LNCAP (cell line): ENCODE results near the gene EFNB3.

Source experiments
- TF ChIP-seq, protein P1 (sequence below): fragments of 450-650 bp; IDR thresholded peaks from 2 replicates; pipeline ENCODE4 v1.5.1; 2017; ENCODE audit warnings: mild to moderate bottlenecking

The EFNB3 gene

DNA sequence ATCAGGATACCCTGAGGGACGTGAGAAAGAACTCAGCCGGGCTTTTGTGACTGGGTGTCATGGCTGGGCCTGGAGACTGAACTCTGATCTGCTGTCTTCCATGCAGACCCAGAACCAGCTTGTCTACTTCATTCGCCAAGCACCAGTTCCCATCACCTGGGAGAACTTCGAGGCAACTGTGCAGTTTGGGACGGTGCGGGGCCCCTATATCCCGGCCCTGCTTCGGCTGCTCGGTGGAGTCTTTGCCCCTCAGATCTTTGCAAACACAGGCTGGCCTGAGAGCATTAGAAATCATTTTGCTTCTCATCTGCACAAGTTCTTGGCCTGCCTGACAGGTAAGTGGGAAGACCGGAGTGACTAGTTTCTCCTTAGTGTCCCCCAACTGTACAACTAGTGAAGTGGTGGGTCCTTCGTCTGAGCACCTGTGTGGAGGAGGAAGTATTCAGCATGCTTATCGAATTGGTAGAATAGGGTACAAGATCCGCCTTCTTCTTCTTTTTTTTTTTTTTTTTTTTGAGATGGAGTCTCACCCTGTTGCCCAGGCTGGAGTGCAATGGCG is 28.1 kb downstream of the EFNB3 start:
- TF ChIP-seq, protein P1, sequence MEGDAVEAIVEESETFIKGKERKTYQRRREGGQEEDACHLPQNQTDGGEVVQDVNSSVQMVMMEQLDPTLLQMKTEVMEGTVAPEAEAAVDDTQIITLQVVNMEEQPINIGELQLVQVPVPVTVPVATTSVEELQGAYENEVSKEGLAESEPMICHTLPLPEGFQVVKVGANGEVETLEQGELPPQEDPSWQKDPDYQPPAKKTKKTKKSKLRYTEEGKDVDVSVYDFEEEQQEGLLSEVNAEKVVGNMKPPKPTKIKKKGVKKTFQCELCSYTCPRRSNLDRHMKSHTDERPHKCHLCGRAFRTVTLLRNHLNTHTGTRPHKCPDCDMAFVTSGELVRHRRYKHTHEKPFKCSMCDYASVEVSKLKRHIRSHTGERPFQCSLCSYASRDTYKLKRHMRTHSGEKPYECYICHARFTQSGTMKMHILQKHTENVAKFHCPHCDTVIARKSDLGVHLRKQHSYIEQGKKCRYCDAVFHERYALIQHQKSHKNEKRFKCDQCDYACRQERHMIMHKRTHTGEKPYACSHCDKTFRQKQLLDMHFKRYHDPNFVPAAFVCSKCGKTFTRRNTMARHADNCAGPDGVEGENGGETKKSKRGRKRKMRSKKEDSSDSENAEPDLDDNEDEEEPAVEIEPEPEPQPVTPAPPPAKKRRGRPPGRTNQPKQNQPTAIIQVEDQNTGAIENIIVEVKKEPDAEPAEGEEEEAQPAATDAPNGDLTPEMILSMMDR = no peak

DNA sequence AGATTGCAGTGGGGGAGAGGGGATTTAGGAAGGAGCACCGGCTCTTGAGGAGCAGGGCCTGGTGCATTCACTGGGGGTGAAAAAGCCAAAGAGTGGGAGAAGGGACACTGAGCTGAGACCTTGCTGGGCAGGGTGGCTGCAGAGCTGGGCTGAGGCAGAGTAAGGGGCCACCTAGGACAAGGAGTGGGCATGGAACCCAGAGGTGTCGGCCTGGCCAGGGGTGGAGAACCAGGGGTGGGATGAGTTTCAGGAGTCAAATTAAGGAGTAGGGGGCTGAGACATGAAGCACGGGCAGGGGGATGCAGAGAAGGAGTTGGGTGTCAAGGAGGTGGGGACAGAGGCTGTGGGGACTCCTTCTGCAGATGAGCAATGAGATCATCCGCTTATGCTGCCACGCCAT is 32.6 kb downstream of the EFNB3 start:
- TF ChIP-seq, protein P1 = no peak

DNA sequence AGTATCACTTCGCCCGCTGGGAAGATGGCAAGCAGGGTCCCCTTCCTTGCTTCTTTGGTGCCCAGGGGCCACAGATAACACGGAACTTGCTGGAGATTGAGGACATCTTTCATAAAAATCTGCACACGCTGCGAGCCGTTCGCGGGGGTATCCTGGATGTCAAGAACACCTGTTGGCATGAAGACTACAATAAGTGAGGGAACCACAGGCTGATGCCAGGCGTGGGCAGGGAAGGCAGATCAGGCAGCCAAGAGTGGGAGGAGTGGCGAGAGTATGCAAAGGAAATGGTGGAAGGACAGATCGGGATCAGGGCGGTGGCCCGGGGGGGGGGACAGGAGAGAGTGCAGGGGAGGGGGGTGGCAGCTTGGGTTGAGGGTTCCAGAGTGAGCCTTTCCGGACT is 34.7 kb downstream of the EFNB3 start:
- TF ChIP-seq, protein P1 = no peak

DNA sequence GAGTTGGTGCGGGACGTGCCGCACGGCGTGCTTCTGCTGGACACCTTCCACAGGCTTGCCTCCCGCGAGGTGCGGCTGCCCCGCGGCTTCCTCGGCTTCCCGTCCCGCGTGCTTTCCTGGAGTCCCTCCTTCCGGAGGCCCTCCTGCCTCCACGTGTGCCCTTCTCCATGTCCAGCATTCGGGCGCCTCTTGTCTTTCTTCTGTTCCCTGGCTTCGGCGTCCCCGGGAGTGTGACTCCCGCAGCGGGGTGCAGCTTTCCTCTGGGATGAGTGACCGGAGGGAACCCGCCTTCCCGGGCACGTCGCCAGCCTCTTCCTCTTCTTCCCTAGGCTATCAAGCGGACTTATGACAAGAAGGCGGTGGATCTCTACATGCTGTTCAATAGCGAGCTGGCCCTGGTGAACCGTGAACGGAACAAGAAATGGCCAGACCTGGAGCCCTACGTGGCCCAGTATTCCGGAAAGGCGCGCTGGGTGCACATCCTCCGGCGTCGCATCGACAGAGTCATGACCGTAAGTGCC is 35.5 kb downstream of the EFNB3 start:
- TF ChIP-seq, protein P1 = no peak

DNA sequence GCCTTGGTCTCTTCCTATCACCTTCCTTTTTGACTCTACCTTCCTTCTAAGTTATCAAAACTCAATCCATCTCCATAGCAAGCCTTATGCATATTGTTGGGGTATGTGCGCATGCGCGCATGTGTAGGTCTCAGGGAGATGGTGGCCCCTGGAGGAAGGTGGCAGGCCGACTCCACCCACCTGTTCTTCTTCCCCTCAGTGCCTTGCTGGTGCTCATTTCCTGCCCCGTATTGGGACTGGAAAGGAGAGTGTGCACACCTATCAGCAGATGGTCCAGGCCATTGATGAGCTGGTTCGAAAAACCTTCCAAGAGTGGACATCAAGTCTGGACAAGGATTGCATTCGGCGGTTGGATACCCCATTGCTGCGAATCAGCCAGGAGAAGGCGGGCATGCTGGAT is 37.7 kb downstream of the EFNB3 start:
- TF ChIP-seq, protein P1 = no peak

DNA sequence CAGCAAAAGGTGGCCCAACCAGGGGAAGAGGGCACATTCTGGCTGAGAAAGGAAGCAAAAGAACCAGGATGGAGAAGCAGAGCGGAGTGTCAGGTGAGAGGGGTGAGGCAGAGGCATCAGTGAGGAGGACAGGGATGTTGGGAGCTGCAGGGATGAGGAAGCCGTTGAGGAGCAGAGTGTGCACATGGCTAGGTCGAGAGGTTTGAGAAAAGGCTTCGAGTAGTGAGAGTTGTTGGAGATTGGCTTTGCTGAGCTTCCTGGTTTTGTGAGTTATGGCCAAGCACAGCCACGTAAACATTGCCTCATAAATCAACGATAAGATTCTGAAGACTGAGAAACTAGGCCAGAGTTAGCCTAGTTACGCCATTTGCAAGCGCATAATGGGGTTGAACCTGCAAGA is 39.4 kb downstream of the EFNB3 start:
- TF ChIP-seq, protein P1 = no peak

DNA sequence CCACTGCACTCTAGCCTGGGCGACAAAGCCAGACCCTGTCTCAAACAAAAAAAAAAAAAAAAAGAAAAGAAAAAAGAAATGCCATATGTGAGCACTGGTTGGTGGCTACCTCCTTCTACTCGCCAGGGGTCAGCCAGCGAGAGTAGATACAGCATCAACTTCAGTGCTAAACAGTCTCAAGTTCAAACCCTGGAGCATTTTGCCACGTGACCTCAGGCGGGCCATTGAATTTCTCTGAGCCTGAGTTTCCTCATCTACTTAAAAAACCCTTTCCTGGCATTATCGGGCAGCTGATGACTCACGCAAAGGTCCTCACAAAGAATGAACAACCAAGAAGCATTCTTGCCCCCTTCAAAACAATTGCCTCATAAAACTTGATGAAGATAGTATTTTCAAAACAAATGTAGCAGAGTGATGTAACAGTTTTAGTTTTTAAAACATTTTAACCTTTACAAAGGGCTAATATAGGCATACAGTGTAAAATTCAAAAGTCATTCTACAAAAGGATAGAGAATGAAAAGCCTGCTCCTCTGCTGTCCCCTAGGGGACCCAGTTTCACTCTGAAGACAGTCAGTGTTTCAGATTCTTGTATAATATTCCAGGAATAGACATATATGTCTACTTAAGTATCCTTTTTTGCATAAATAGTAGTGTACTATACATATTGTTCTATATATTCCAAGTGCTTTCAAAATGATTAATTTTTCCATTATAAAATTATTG is 40.9 kb downstream of the EFNB3 start:
- TF ChIP-seq, protein P1 = 0 out of 2 replicates have a peak, but pooled peaks have one; percentile 14
